Aorta (tissue), 5 donors: ENCODE measurements around the gene UCK2. TPM values are rescaled to one million over a fixed set of nuclear protein-coding genes. Genes with fewer than 3 reads are reported as not detected.

Experiments
- ATAC-seq: fragments of 200-7000 bp; cut with Tn5 transposase; one replicate; pipeline ENCODE4 v1.9.1; 2022; ENCODE audit warnings: moderate library complexity; ENCODE audit not compliant: low FRiP score
- DNase-seq, 2 donors: peaks; one replicate each; pipeline ENCODE4 v3.0.0-alpha.2; 2020
- H3K27ac ChIP-seq, 2 donors: one replicate each; pipeline ENCODE4 v1.5.1; 2013; ENCODE audit warnings: low read length in 2 of 2, mild to moderate bottlenecking in 2 of 2, moderate library complexity in 2 of 2, control low read depth in 1 of 2, inconsistent platforms in 1 of 2, low read depth in 1 of 2
- H3K27me3 ChIP-seq, 2 donors: one replicate each; pipeline ENCODE4 v1.6.1; 2013; ENCODE audit warnings: control low read depth in 1 of 2, low read length in 1 of 2, mild to moderate bottlenecking in 1 of 2, moderate library complexity in 1 of 2; ENCODE audit not compliant: insufficient read depth in 2 of 2, control insufficient read depth in 1 of 2
- H3K36me3 ChIP-seq, 2 donors: one replicate each; pipeline ENCODE4 v1.6.1; 2013; ENCODE audit warnings: control low read depth in 1 of 2, low read length in 1 of 2, mild to moderate bottlenecking in 1 of 2; ENCODE audit not compliant: insufficient read depth in 2 of 2, control insufficient read depth in 1 of 2
- H3K4me1 ChIP-seq, 2 donors: one replicate each; pipeline ENCODE4 v1.6.1; 2013; ENCODE audit warnings: low read length in 2 of 2, control low read depth in 1 of 2, mild to moderate bottlenecking in 1 of 2, moderate library complexity in 1 of 2; ENCODE audit not compliant: insufficient read depth in 2 of 2, control insufficient read depth in 1 of 2
- H3K4me3 ChIP-seq, 2 donors: one replicate each; pipeline ENCODE4 v1.5.1; 2013; ENCODE audit warnings: low read length in 2 of 2, control low read depth in 1 of 2, mild to moderate bottlenecking in 1 of 2
- H3K9me3 ChIP-seq: one replicate; pipeline ENCODE4 v1.6.1; 2013; ENCODE audit warnings: mild to moderate bottlenecking, low read length; ENCODE audit not compliant: control insufficient read depth
- WGBS, 2 donors: extraction: QIAGEN DNeasy Blood & Tissue Kit; methylation state at CpG; one replicate each; pipeline ENCODE4 v1.1.7; 2013; 5-methylcytosine and 5-hydroxymethylcytosine counted together
- intact Hi-C, 2 donors: fragments of 100-400 bp; cut with DNase I; formaldehyde crosslinking; loops; one replicate each; pipeline versions ENCODE4 v1.14.2 to v1.15.0; 2022
- polyA plus RNA-seq, 2 donors: library from polyadenylated mRNA; stranded (reverse); fragments of 200-250 nt; gene quantifications; one replicate each; pipeline ENCODE4 v1.2.3, GENCODE V29; 2013
- total RNA-seq, 2 donors: library from RNA; stranded (reverse); fragmentation: NEBNext Ultra II Directional; extraction: Animal tissue kit (Norgen Biotek cat#: 25700); gene quantifications; one replicate each; pipeline ENCODE4 v1.2.1, GENCODE V29; 2021
- donor health status: healthy with polysubstance abuse.
- donor health status: Bipolar disorder and iron deficiency.
- donor health status: DM: no; HTN: no; CAD: no.
- donor health status: DM: no; HTN: no; CAD: no.
- donor health status: DM: yes; HTN: yes; CAD: no.

Gene UCK2
- total and polyA plus RNA-seq, 4 donors, result 7.2 to 31.1 (median 19.9) TPM

GRCh38 chr1:165904948-165905347, 77.5 kb downstream of the UCK2 start:
- Histone ChIP-seq H3K27me3 (no peaks in the 10 kb centered on the region), H3K4me3 (no peak overlapping the region), H3K36me3 (peaks cover 0 to 3% of the 10 kb centered on the region in 2 donors), H3K4me1 (no peaks in the 10 kb centered on the region), H3K9me3 (no peaks in the 10 kb centered on the region), H3K27ac (no peak overlapping the region)
- DNase-seq (no peak), ATAC-seq (no peak)
- WGBS, 2 donors, result 70 to 95% methylated on average over 4 of the region's 4 CpGs
- intact Hi-C loops, result no loop called here

- H3K36me3 ChIP-seq, result peaks cover 0 to 3% of the 10 kb centered on the region in 2 donors
- no peaks in the 10 kb centered on the region for H3K4me1 ChIP-seq
- no peak for DNase-seq
- H3K27ac ChIP-seq, result no peak overlapping the region
- intact Hi-C loops, result no loop called here
- H3K9me3 ChIP-seq, result no peaks in the 10 kb centered on the region
- ATAC-seq, result no peak
- 92 to 93% methylated on average over 3 of the region's 3 CpGs for WGBS, 2 donors
- no peak overlapping the region for H3K4me3 ChIP-seq
- H3K27me3 ChIP-seq, result no peaks in the 10 kb centered on the region
Measured at GRCh38 chr1:165905853-165906252, 78.4 kb downstream of the UCK2 start.

- H3K27me3 ChIP-seq, result no peaks in the 10 kb centered on the region
- no peak for DNase-seq
- intact Hi-C loops, result no loop called here
- ATAC-seq, result no peak
- WGBS, 2 donors, result 81 to 83% methylated on average over 13 of the region's 13 CpGs
- no peak overlapping the region for H3K27ac ChIP-seq
- no peak overlapping the region for H3K4me3 ChIP-seq
- H3K9me3 ChIP-seq, result no peaks in the 10 kb centered on the region
- peaks cover 0 to 3% of the 10 kb centered on the region in 2 donors for H3K36me3 ChIP-seq
- no peaks in the 10 kb centered on the region for H3K4me1 ChIP-seq
Measured at GRCh38 chr1:165907256-165907857, 79.9 kb downstream of the UCK2 start.

GRCh38 chr1:165910764-165911421, 83.5 kb downstream of the UCK2 start:
- Histone ChIP-seq H3K36me3 (peaks cover 0 to 3% of the 10 kb centered on the region in 2 donors), H3K9me3 (no peaks in the 10 kb centered on the region), H3K27ac (no peak overlapping the region), H3K4me1 (no peaks in the 10 kb centered on the region), H3K27me3 (no peaks in the 10 kb centered on the region), H3K4me3 (no peak overlapping the region)
- intact Hi-C loops, result loop anchor here (5.0 to 10.0 kb wide), 3 partner anchors 144 to 516 kb away; partner anchors contain the start of gene TMCO1 (in 2 of the 2)
- ATAC-seq (peak; percentile 60), DNase-seq (peak; percentile 63 to 79)
- 83 to 85% methylated on average over 14 of the region's 14 CpGs for WGBS, 2 donors

GRCh38 chr1:165911609-165912281, 84.3 kb downstream of the UCK2 start:
- H3K27ac ChIP-seq, result no peak overlapping the region
- ATAC-seq, result no peak
- H3K4me1 ChIP-seq, result no peaks in the 10 kb centered on the region
- H3K27me3 ChIP-seq, result no peaks in the 10 kb centered on the region
- H3K4me3 ChIP-seq, result no peak overlapping the region
- DNase-seq, result no peak
- intact Hi-C loops, result loop anchor here (5.0 to 10.0 kb wide), 3 partner anchors 144 to 517 kb away; partner anchors contain the start of gene TMCO1 (in 2 of the 2)
- H3K36me3 ChIP-seq, result peaks cover 0 to 3% of the 10 kb centered on the region in 2 donors
- 90 to 91% methylated on average over 7 of the region's 7 CpGs for WGBS, 2 donors
- no peaks in the 10 kb centered on the region for H3K9me3 ChIP-seq

- intact Hi-C loops, result loop anchor here (5.0 to 10.0 kb wide), 3 partner anchors 145 to 518 kb away; partner anchors contain the start of gene TMCO1 (in 2 of the 2)
- H3K9me3 ChIP-seq, result no peaks in the 10 kb centered on the region
- no peaks in the 10 kb centered on the region for H3K4me1 ChIP-seq
- no peak overlapping the region for H3K27ac ChIP-seq
- no peak overlapping the region for H3K4me3 ChIP-seq
- DNase-seq, result no peak
- ATAC-seq, result no peak
- peaks cover 0 to 3% of the 10 kb centered on the region in 2 donors for H3K36me3 ChIP-seq
- 91 to 92% methylated on average over 6 of the region's 6 CpGs for WGBS, 2 donors
- H3K27me3 ChIP-seq, result no peaks in the 10 kb centered on the region
Measured at GRCh38 chr1:165912638-165913037, 85.2 kb downstream of the UCK2 start.

- Histone ChIP-seq H3K27me3 (no peaks in the 10 kb centered on the region), H3K9me3 (no peaks in the 10 kb centered on the region), H3K27ac (no peak overlapping the region), H3K36me3 (no peaks in the 10 kb centered on the region), H3K4me3 (no peak overlapping the region), H3K4me1 (no peaks in the 10 kb centered on the region)
- DNase-seq, result no peak
- intact Hi-C loops, result loop anchor here (2.0 to 10.0 kb wide), 4 partner anchors 147 to 519 kb away; partner anchors contain the start of gene TMCO1 (in 2 of the 2)
- peak; percentile 78 for ATAC-seq
- 1% methylated on average over 4 of the region's 4 CpGs for WGBS, 2 donors
Measured at GRCh38 chr1:165914136-165914798, 86.9 kb downstream of the UCK2 start.

GRCh38 chr1:165915480-165915879, 88.1 kb downstream of the UCK2 start:
- Histone ChIP-seq H3K27ac (no peak overlapping the region), H3K4me1 (no peaks in the 10 kb centered on the region), H3K9me3 (no peaks in the 10 kb centered on the region), H3K36me3 (no peaks in the 10 kb centered on the region), H3K4me3 (no peak overlapping the region), H3K27me3 (no peaks in the 10 kb centered on the region)
- DNase-seq (no peak), ATAC-seq (no peak)
- intact Hi-C loops, result loop anchor here (2.0 to 10.0 kb wide), 2 partner anchors 315 to 521 kb away; no protein-coding TSS in a partner anchor
- 88 to 99% methylated on average over 2 of the region's 2 CpGs for WGBS, 2 donors
